Measurements from ENCODE around the gene NLRC5.

The NLRC5 gene

GRCh38 chr16:57031156-57031555 lies 41.8 kb downstream of the NLRC5 start:
- Histone ChIP-seq H4K20me1 (ENCODE audit: insufficient read depth, low read length) (no peaks in the 10 kb centered on the region), H2AFZ (ENCODE audit: low read depth, low read length) (no peak overlapping the region), H3K4me1 (ENCODE audit: insufficient read depth, low read length) (no peaks in the 10 kb centered on the region), H3K4me3 (ENCODE audit: low read depth in 1 of 2, low read length in 2 of 2) (no peak overlapping the region), H3K4me2 (ENCODE audit: insufficient read depth, low read length) (no peak overlapping the region), H3K79me2 (ENCODE audit: insufficient read depth, low read length) (no peaks in the 10 kb centered on the region), H3K9me3 (ENCODE audit: insufficient read depth, low read length, severe bottlenecking) (no peaks in the 10 kb centered on the region), H3K27ac (ENCODE audit: low read length) (no peak overlapping the region), H3K27me3 (ENCODE audit: insufficient read depth, low read length, poor library complexity) (no peaks in the 10 kb centered on the region), H3K36me3 (ENCODE audit: insufficient read depth, low read length) (no peaks in the 10 kb centered on the region), H3K9ac (ENCODE audit: low read depth, low read length) (no peak overlapping the region)
- no peak for TF ChIP-seq CTCF (IDR thresholded peaks at IDR 0.05; ENCODE audit: borderline replicate concordance, extremely low read depth, low read length, poor library complexity, severe bottlenecking)
- TF ChIP-seq EZH2 (IDR thresholded peaks at IDR 0.05; ENCODE audit: borderline replicate concordance, low read depth, low read length, severe bottlenecking): no peak
- DNase-seq: no peak
- no peak for ATAC-seq (ENCODE audit: insufficient read depth, low read depth)

- no peak overlapping the region for H3K4me2 ChIP-seq (ENCODE audit: insufficient read depth, low read length)
- H3K36me3 ChIP-seq (ENCODE audit: insufficient read depth, low read length): no peaks in the 10 kb centered on the region
- ATAC-seq (ENCODE audit: insufficient read depth, low read depth) (no peak), DNase-seq (no peak)
- no peaks in the 10 kb centered on the region for H3K79me2 ChIP-seq (ENCODE audit: insufficient read depth, low read length)
- H3K27ac ChIP-seq (ENCODE audit: low read length): no peak overlapping the region
- H3K27me3 ChIP-seq (ENCODE audit: insufficient read depth, low read length, poor library complexity): no peaks in the 10 kb centered on the region
- no peaks in the 10 kb centered on the region for H3K9me3 ChIP-seq (ENCODE audit: insufficient read depth, low read length, severe bottlenecking)
- H3K9ac ChIP-seq (ENCODE audit: low read depth, low read length): no peak overlapping the region
- no peak overlapping the region for H3K4me3 ChIP-seq (ENCODE audit: low read depth in 1 of 2, low read length in 2 of 2)
- TF ChIP-seq CTCF (IDR thresholded peaks at IDR 0.05; ENCODE audit: borderline replicate concordance, extremely low read depth, low read length, poor library complexity, severe bottlenecking) (no peak), EZH2 (IDR thresholded peaks at IDR 0.05; ENCODE audit: borderline replicate concordance, low read depth, low read length, severe bottlenecking) (no peak)
- H2AFZ ChIP-seq (ENCODE audit: low read depth, low read length): no peak overlapping the region
- H4K20me1 ChIP-seq (ENCODE audit: insufficient read depth, low read length): no peaks in the 10 kb centered on the region
- no peaks in the 10 kb centered on the region; the same call in 1 of the 2 replicates for H3K4me1 ChIP-seq (ENCODE audit: insufficient read depth, low read length)
Observed at GRCh38 chr16:57032346-57032745, 43.0 kb downstream of the NLRC5 start.

GRCh38 chr16:57032931-57033330 lies 43.6 kb downstream of the NLRC5 start:
- Histone ChIP-seq H3K79me2 (ENCODE audit: insufficient read depth, low read length) (no peaks in the 10 kb centered on the region), H3K36me3 (ENCODE audit: insufficient read depth, low read length) (no peaks in the 10 kb centered on the region), H3K27me3 (ENCODE audit: insufficient read depth, low read length, poor library complexity) (no peaks in the 10 kb centered on the region), H3K9me3 (ENCODE audit: insufficient read depth, low read length, severe bottlenecking) (no peaks in the 10 kb centered on the region), H3K4me1 (ENCODE audit: insufficient read depth, low read length) (peaks cover 6% of the 10 kb centered on the region), H3K4me3 (ENCODE audit: low read depth in 1 of 2, low read length in 2 of 2) (no peak overlapping the region), H3K4me2 (ENCODE audit: insufficient read depth, low read length) (no peak overlapping the region), H2AFZ (ENCODE audit: low read depth, low read length) (no peak overlapping the region), H4K20me1 (ENCODE audit: insufficient read depth, low read length) (no peaks in the 10 kb centered on the region), H3K9ac (ENCODE audit: low read depth, low read length) (no peak overlapping the region), H3K27ac (ENCODE audit: low read length) (no peak overlapping the region)
- ATAC-seq (ENCODE audit: insufficient read depth, low read depth) (no peak), DNase-seq (no peak)
- no peak for TF ChIP-seq CTCF (IDR thresholded peaks at IDR 0.05; ENCODE audit: borderline replicate concordance, extremely low read depth, low read length, poor library complexity, severe bottlenecking)
- TF ChIP-seq EZH2 (IDR thresholded peaks at IDR 0.05; ENCODE audit: borderline replicate concordance, low read depth, low read length, severe bottlenecking): no peak

- H3K4me2 ChIP-seq (ENCODE audit: insufficient read depth, low read length): no peak overlapping the region
- no peak overlapping the region for H3K27ac ChIP-seq (ENCODE audit: low read length)
- DNase-seq (no peak), ATAC-seq (ENCODE audit: insufficient read depth, low read depth) (no peak)
- TF ChIP-seq CTCF (IDR thresholded peaks at IDR 0.05; ENCODE audit: borderline replicate concordance, extremely low read depth, low read length, poor library complexity, severe bottlenecking) (no peak), EZH2 (IDR thresholded peaks at IDR 0.05; ENCODE audit: borderline replicate concordance, low read depth, low read length, severe bottlenecking) (no peak)
- no peaks in the 10 kb centered on the region for H3K79me2 ChIP-seq (ENCODE audit: insufficient read depth, low read length)
- no peaks in the 10 kb centered on the region for H4K20me1 ChIP-seq (ENCODE audit: insufficient read depth, low read length)
- 0 out of 2 replicates have a peak, but pooled peaks cover 2% of the 10 kb centered on the region for H3K36me3 ChIP-seq (ENCODE audit: insufficient read depth, low read length)
- peaks cover 39% of the 10 kb centered on the region for H3K4me1 ChIP-seq (ENCODE audit: insufficient read depth, low read length)
- no peaks in the 10 kb centered on the region for H3K27me3 ChIP-seq (ENCODE audit: insufficient read depth, low read length, poor library complexity)
- H2AFZ ChIP-seq (ENCODE audit: low read depth, low read length): no peak overlapping the region
- H3K9me3 ChIP-seq (ENCODE audit: insufficient read depth, low read length, severe bottlenecking): no peaks in the 10 kb centered on the region
- H3K9ac ChIP-seq (ENCODE audit: low read depth, low read length): no peak overlapping the region
- no peak overlapping the region for H3K4me3 ChIP-seq (ENCODE audit: low read depth in 1 of 2, low read length in 2 of 2)
Observed at GRCh38 chr16:57036315-57036714, 47.0 kb downstream of the NLRC5 start.

All from DND-41 (cell line).